ENCODE results near the gene LGALS16.

DNA sequence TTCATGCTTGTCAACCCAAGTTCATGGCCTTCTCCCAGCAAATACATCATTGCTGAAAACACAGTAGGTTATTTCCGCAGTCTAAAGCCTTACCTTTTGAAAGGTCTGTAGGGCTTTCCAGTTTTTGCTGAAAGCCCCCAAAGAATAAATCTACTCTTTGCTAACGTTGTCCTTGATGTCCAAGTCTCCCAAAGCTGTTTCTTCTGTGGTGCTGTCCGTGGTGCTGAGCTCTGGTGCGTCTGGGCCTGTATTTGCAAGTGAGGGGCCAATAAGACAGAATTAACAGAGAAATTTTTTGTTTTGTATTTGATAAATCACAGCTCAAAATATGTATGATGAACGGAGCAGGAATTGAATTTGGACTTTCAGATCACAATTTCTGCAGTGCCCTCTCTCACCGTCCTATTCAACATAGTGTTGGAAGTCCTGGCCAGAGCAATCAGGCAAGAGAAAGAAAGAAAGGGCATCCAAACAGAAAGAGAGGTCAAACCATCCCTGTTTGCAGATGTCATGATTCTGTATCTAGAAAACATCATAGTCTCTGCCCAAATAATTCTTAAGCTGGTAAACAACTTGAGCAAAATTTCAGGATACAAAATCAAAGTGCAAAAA is 9.8 kb upstream of the LGALS16 start:
- TF ChIP-seq, protein P1, sequence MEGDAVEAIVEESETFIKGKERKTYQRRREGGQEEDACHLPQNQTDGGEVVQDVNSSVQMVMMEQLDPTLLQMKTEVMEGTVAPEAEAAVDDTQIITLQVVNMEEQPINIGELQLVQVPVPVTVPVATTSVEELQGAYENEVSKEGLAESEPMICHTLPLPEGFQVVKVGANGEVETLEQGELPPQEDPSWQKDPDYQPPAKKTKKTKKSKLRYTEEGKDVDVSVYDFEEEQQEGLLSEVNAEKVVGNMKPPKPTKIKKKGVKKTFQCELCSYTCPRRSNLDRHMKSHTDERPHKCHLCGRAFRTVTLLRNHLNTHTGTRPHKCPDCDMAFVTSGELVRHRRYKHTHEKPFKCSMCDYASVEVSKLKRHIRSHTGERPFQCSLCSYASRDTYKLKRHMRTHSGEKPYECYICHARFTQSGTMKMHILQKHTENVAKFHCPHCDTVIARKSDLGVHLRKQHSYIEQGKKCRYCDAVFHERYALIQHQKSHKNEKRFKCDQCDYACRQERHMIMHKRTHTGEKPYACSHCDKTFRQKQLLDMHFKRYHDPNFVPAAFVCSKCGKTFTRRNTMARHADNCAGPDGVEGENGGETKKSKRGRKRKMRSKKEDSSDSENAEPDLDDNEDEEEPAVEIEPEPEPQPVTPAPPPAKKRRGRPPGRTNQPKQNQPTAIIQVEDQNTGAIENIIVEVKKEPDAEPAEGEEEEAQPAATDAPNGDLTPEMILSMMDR (IDR thresholded peaks at IDR 0.05) = no peak
- TF ChIP-seq POLR2A (IDR thresholded peaks at IDR 0.05) = no peak
